NCI-H1417 (cell line): ENCODE results near the gene PCDHGA1.
A peak's percentile ranks its signal among the peaks of the same experiment; 100 is the strongest.
"Not testable (repeated sequence)": the region's sequence is repeated elsewhere in the genome, so short reads cannot be mapped to it uniquely, and the experiment has no call there.

ENCODE experiments used
- DNase-seq, 3 experiments: peaks; one replicate each; lab custom pipeline; 2025; lab: John Stamatoyannopoulos, UW

PCDHGA1 gene

DNA sequence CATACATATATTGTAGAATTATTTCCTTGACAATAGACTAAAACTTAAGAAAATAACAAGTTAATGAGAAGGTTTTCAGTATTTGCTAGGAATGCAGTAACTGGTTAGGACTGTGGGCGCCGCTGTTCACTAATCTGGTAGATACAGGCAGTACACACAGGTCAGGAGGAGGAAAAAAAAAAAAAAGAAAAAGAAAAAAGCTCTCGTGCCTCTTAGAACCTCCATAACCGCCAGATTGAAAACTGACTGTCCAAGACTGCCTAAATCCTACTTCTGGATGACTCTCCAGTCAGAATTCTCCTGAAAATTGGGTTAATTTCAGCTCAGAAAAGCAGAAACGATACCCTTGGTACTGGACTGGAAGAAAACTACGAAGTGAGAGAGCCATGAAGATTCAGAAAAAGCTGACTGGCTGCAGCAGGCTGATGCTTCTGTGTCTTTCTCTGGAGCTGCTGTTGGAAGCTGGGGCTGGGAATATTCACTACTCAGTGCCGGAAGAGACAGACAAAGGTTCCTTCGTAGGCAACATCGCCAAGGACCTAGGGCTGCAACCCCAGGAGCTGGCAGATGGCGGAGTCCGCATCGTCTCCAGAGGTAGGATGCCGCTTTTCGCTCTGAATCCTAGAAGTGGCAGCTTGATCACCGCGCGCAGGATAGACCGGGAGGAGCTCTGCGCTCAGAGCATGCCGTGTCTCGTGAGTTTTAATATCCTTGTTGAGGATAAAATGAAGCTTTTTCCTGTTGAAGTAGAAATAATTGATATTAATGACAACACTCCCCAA, at the start of gene PCDHGA1:
PCDHGA1 (plus strand) TSS at position 216 of the 782 bp plus-strand sequence.
- DNase-seq = no peak

- DNase-seq = no peak
Observed at GRCh38 chr5:141298376-141298775, 31.9 kb upstream of the PCDHGA1 start.

GRCh38 chr5:141303756-141304155, 26.6 kb upstream of the PCDHGA1 start, which contains the start of gene SLC25A2:
Gene SLC25A2, minus strand, starts transcription at chr5:141304049. Its CDS starts 184 bp downstream, at chr5:141303865.
- no peak for DNase-seq

- DNase-seq = no peak
Observed at GRCh38 chr5:141306630-141307029, 23.7 kb upstream of the PCDHGA1 start.

- DNase-seq = no peak
Observed at GRCh38 chr5:141313711-141314110, 16.6 kb upstream of the PCDHGA1 start.

GRCh38 chr5:141316963-141317362, 13.4 kb upstream of the PCDHGA1 start:
- DNase-seq = not testable (repeated sequence)

GRCh38 chr5:141319202-141319601, 11.1 kb upstream of the PCDHGA1 start:
- no peak for DNase-seq

- no peak for DNase-seq
Observed at GRCh38 chr5:141319699-141320098, 10.6 kb upstream of the PCDHGA1 start.

DNA sequence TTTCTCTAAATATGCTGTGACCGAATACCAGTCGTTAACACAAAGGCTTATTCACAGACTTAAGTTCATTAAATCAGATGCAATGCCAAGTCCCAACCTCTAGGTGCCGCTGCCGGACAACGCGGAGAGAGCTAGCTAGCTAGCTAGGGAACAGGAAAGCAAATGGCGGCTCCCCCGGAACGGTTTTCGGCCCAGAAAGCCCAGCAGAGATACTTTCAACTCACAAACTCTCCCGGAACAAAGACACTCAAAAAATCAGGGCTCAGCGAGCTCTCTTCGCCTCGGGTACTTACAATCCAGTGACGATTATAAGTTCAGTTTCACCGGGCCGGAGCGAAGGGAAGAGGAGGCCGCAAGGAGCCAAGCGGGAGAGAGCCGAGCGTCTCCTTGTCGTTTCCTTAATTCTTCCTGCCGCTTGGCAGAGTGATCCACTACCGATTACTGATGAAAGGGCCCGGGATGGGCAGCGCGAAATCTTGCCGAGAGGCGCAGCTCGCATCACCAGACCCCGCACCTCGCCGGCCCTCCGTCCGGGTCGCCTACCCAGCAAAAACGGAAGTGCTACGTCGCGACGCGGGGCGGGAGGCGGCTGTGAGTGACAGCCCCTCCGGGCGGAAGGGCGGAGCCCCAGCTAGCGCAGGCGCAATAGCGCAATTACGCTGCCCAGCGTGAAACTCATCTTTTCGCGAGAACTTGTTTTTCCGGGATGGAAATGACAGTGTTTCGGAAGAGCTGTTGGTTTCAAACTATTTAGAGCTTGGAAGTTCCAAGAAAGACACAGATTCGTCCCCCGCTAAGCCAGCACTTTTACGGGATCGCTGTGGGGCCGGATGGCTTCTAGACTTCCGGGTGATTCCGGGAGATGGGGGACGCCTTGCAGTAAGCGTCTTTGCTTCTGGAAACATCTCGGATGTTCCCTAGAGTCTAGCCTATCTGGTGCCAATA, 9.8 kb upstream of the PCDHGA1 start, which contains the start of gene TAF7:
TAF7 (minus strand) TSS at position 560 of the 945 bp plus-strand sequence. CDS start 740 bp downstream, outside the sequence.
- DNase-seq = peak; percentile 81 to 94 (median 93)

GRCh38 chr5:141322261-141322660, 8.1 kb upstream of the PCDHGA1 start:
- DNase-seq = no peak

DNA sequence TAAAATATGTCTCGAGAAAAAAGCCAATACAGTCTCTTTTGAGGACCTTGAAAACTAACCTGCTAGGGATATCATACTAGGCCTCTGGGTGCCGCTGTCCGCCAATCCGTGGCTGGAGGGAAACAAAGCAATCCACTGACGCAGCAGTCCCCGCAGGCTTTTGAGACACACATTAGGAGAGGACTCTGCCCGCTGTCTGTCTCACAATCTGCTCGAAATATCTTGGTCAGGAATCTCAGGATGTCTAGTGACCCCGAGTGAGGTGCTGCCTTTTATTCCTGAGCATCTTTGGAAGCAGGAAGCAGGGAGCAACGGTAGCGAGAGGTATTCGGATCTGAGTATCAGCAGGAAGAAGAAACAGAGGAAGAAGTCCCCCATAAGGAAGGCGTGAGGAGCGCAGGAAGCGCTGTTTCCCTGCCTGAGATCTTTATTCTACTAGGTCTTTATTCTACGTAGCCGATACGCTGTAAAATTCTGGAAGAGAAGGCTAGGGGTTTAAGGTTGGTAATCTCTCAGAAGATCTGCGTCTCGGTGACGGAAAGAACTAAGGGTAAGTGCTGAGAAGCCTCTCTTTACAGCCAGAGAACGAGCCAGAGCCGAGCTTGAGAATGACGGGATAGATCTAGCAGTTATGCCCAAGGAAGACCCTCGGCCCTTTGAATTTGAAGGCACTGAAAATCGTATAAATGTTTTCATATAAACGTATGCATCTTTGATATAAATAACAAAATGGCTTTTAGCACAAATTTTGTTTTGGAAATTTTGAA, 4.0 kb upstream of the PCDHGA1 start:
- peak in 1 of 3 experiments; percentile 78 for DNase-seq

- DNase-seq = no peak
Observed at GRCh38 chr5:141328231-141328630, 2.1 kb upstream of the PCDHGA1 start.

- DNase-seq = not testable (repeated sequence)
Observed at GRCh38 chr5:141332571-141332970, 2.3 kb downstream of the PCDHGA1 start.

DNA sequence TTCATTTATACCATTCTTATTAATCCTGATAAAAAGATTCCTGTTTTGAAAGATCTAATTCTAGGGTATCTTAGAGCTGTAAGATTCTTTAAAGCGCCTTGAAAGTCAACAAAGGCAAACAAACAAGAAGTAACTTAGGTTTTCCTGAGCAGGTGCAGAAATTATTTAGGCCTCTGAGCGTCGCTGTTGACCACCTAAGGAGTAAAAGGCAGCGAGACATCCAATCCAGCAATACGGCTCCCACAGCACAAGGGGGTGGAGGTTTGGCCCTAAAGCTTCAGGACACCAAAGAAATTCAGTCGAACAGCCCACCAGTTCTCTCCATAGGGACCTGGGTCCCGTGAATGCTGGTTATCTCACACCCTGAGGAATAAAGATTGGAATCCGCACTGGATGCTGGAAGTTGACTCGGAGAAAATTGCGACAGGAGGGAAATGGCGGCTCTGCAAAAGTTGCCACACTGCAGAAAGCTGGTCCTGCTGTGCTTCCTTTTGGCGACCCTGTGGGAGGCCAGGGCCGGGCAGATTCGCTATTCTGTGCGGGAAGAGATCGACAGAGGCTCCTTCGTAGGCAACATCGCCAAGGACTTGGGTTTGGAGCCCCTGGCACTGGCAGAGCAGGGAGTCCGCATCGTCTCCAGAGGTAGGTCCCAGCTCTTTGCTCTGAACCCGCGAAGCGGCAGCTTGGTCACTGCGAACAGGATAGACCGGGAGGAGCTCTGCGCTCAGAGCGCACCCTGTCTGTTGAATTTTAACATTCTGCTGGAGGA, 8.4 kb downstream of the PCDHGA1 start, which contains the start of gene PCDHGA2:
PCDHGA2 (plus strand) TSS at position 223 of the 769 bp plus-strand sequence.
- peak in 1 of 3 experiments; percentile 15 for DNase-seq

DNA sequence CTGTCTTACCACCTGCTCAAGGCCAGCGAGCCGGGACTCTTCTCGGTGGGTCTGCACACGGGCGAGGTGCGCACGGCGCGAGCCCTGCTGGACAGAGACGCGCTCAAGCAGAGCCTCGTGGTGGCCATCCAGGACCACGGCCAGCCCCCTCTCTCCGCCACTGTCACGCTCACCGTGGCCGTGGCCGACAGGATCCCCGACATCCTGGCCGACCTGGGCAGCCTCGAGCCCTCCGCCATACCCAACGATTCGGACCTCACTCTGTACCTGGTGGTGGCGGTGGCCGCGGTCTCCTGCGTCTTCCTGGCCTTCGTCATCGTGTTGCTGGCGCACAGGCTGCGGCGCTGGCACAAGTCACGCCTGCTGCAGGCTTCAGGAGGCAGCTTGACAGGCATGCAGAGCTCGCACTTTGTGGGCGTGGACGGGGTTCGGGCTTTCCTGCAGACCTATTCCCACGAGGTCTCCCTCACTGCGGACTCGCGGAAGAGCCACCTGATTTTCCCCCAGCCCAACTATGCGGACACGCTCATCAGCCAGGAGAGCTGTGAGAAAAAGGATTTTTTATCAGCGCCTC, 10.6 kb downstream of the PCDHGA1 start:
- DNase-seq = not testable (repeated sequence)

GRCh38 chr5:141342773-141343172, 12.5 kb downstream of the PCDHGA1 start:
- DNase-seq = peak in 1 of 3 experiments; percentile 2

GRCh38 chr5:141343242-141343952, 13.1 kb downstream of the PCDHGA1 start, which contains the start of gene PCDHGA3:
Gene PCDHGA3, plus strand, starts transcription at chr5:141343829. Its CDS starts 205 bp downstream, at chr5:141344034.
- no peak for DNase-seq

DNA sequence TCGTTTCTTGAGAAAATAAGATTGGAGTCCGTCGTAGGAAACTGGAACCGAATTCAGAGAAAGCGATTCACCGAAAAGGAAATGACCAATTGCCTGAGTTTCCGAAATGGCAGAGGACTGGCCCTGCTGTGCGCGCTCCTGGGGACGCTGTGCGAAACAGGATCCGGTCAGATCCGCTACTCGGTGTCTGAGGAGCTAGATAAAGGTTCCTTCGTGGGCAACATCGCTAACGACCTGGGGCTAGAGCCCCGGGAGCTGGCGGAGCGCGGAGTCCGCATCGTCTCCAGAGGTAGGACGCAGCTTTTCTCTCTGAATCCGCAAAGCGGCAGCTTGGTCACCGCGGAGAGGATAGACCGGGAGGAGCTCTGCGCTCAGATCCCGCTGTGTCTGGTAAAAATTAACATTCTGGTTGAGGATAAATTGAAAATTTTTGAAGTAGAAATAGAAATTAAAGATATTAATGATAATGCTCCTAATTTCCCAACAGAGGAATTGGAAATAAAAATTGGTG, 13.7 kb downstream of the PCDHGA1 start:
- no peak for DNase-seq

- DNase-seq = no peak
Observed at GRCh38 chr5:141345327-141345726, 15.0 kb downstream of the PCDHGA1 start.
